ELF-1 (cell line): ENCODE data around the gene PRRT1B.
"Not testable (repeated sequence)": the region's sequence is repeated elsewhere in the genome, so short reads cannot be mapped to it uniquely, and the experiment has no call there.

Source experiments
- DNase-seq: peaks from one replicate; pipeline ENCODE4 v3.0.0-alpha.2; 2016; ENCODE audit warnings: low read depth, low spot score

Gene PRRT1B

GRCh38 chr9:131549186-131549585 is 3.9 kb downstream of the PRRT1B start:
- not testable (repeated sequence) for DNase-seq

GRCh38 chr9:131550465-131550864 is 5.1 kb downstream of the PRRT1B start:
- DNase-seq: not testable (repeated sequence)

- DNase-seq: no peak
Observed at GRCh38 chr9:131552030-131552429, 6.7 kb downstream of the PRRT1B start.

- DNase-seq: peak; percentile 41
Observed at GRCh38 chr9:131554087-131554842, 8.9 kb downstream of the PRRT1B start.

GRCh38 chr9:131554843-131555351 is 9.6 kb downstream of the PRRT1B start:
- no peak for DNase-seq

- DNase-seq: no peak
Observed at GRCh38 chr9:131555841-131556673, 10.7 kb downstream of the PRRT1B start.

- DNase-seq: peak; percentile 37
Observed at GRCh38 chr9:131557855-131558548, 12.7 kb downstream of the PRRT1B start.

GRCh38 chr9:131559421-131560000 is 14.2 kb downstream of the PRRT1B start:
- no peak for DNase-seq

GRCh38 chr9:131562032-131562959 is 17.0 kb downstream of the PRRT1B start:
- peak; percentile 61 for DNase-seq

- DNase-seq: no peak
Observed at GRCh38 chr9:131565369-131565768, 20.0 kb downstream of the PRRT1B start.

GRCh38 chr9:131566158-131566557 is 20.8 kb downstream of the PRRT1B start:
- DNase-seq: no peak

GRCh38 chr9:131567910-131568309 is 22.6 kb downstream of the PRRT1B start:
- no peak for DNase-seq

GRCh38 chr9:131574730-131575640 is 29.7 kb downstream of the PRRT1B start:
- no peak for DNase-seq

GRCh38 chr9:131575946-131576853 is 30.9 kb downstream of the PRRT1B start:
- DNase-seq: no peak

- DNase-seq: no peak
Observed at GRCh38 chr9:131577005-131578000, 32.0 kb downstream of the PRRT1B start.

GRCh38 chr9:131578021-131578420 is 32.7 kb downstream of the PRRT1B start:
- no peak for DNase-seq
